OCI-LY7 (cell line): Measurements from ENCODE around the gene NAT9.

ENCODE experiments used
- EZH2phosphoT487 ChIP-seq: fragments of 200-600 bp; sonication (generic); IDR thresholded peaks from 2 replicates; pipeline ENCODE4 v1.6.1; 2018; ENCODE audit warnings: low read depth, borderline replicate concordance, mild to moderate bottlenecking, mixed run types, antibody characterized with exemption, low read length, moderate library complexity, mixed read lengths
- TF ChIP-seq, protein P1 (sequence below): fragments of 200-600 bp; sonication (generic); conservative IDR thresholded peaks from 2 replicates; pipeline ENCODE4 v1.5.1; 2014; ENCODE audit warnings: mild to moderate bottlenecking, antibody characterized with exemption, low read length, moderate library complexity, mixed read lengths

- TF ChIP-seq, protein P1, sequence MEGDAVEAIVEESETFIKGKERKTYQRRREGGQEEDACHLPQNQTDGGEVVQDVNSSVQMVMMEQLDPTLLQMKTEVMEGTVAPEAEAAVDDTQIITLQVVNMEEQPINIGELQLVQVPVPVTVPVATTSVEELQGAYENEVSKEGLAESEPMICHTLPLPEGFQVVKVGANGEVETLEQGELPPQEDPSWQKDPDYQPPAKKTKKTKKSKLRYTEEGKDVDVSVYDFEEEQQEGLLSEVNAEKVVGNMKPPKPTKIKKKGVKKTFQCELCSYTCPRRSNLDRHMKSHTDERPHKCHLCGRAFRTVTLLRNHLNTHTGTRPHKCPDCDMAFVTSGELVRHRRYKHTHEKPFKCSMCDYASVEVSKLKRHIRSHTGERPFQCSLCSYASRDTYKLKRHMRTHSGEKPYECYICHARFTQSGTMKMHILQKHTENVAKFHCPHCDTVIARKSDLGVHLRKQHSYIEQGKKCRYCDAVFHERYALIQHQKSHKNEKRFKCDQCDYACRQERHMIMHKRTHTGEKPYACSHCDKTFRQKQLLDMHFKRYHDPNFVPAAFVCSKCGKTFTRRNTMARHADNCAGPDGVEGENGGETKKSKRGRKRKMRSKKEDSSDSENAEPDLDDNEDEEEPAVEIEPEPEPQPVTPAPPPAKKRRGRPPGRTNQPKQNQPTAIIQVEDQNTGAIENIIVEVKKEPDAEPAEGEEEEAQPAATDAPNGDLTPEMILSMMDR = no peak
- TF ChIP-seq EZH2phosphoT487 = no peak
Observed at GRCh38 chr17:74778960-74779359, 2.8 kb upstream of the NAT9 start.
